DND-41 (cell line): Measurements from ENCODE around the gene CENPN.

ENCODE experiments used
- ATAC-seq: fragments of 200-7000 bp; cut with Tn5 transposase; 3 replicates; pipeline ENCODE4 v1.9.1; 2021; ENCODE audit warnings: low read depth; ENCODE audit not compliant: insufficient read depth
- DNase-seq: peaks from one replicate; pipeline ENCODE4 v3.0.0-alpha.2; 2020
- H2AFZ ChIP-seq: 2 replicates; pipeline ENCODE4 v1.6.0; 2012; ENCODE audit warnings: low read depth, low read length
- H3K27ac ChIP-seq: 2 replicates; pipeline ENCODE4 v1.5.1; 2012; ENCODE audit warnings: low read length, inconsistent platforms
- H3K27me3 ChIP-seq: fragments of 200-600 bp; sonication (generic); 2 replicates; pipeline ENCODE4 v1.6.0; 2012; ENCODE audit warnings: low read length, mild to moderate bottlenecking, inconsistent platforms; ENCODE audit not compliant: insufficient read depth, poor library complexity
- H3K36me3 ChIP-seq: 2 replicates; pipeline ENCODE4 v1.5.1; 2012; ENCODE audit warnings: low read length, inconsistent platforms; ENCODE audit not compliant: insufficient read depth
- H3K4me1 ChIP-seq: 2 replicates; pipeline ENCODE4 v1.5.1; 2012; ENCODE audit warnings: mild to moderate bottlenecking, low read length; ENCODE audit not compliant: insufficient read depth
- H3K4me2 ChIP-seq: 2 replicates; pipeline ENCODE4 v1.6.0; 2012; ENCODE audit warnings: mild to moderate bottlenecking, moderate library complexity, low read length, inconsistent platforms; ENCODE audit not compliant: insufficient read depth
- H3K4me3 ChIP-seq, 2 experiments: fragments of 200-600 bp in 1 of 2; shearing (Covaris generic) in 1 of 2; 2 replicates each; pipeline ENCODE4 v1.5.1; 2012 to 2016; ENCODE audit warnings: inconsistent platforms in 2 of 2, low read length in 2 of 2, mild to moderate bottlenecking in 2 of 2, low read depth in 1 of 2, moderate library complexity in 1 of 2
- H3K79me2 ChIP-seq: 2 replicates; pipeline ENCODE4 v1.6.0; 2012; ENCODE audit warnings: low read length, inconsistent platforms; ENCODE audit not compliant: insufficient read depth
- H3K9ac ChIP-seq: 2 replicates; pipeline ENCODE4 v1.6.0; 2012; ENCODE audit warnings: low read depth, mild to moderate bottlenecking, inconsistent platforms, low read length, moderate library complexity
- H3K9me3 ChIP-seq: 2 replicates; pipeline ENCODE4 v1.5.1; 2012; ENCODE audit warnings: low read length, moderate library complexity, mild to moderate bottlenecking, inconsistent platforms; ENCODE audit not compliant: insufficient read depth, severe bottlenecking
- H4K20me1 ChIP-seq: 2 replicates; pipeline ENCODE4 v1.6.0; 2012; ENCODE audit warnings: low read length; ENCODE audit not compliant: insufficient read depth
- CTCF ChIP-seq: IDR thresholded peaks from 2 replicates; pipeline ENCODE4 v1.5.1; 2012; ENCODE audit warnings: borderline replicate concordance, low read length, moderate library complexity, mild to moderate bottlenecking; ENCODE audit not compliant: poor library complexity, severe bottlenecking; ENCODE audit errors: extremely low read depth
- EZH2 ChIP-seq: IDR thresholded peaks from 3 replicates; pipeline ENCODE4 v1.6.1; 2012; ENCODE audit warnings: borderline replicate concordance, low read depth, mild to moderate bottlenecking, moderate library complexity, low read length, inconsistent platforms; ENCODE audit not compliant: severe bottlenecking

The CENPN gene

GRCh38 chr16:80971819-80972218, 35.2 kb upstream of the CENPN start:
- no peaks in the 10 kb centered on the region for H3K4me1 ChIP-seq
- no peaks in the 10 kb centered on the region for H3K27me3 ChIP-seq
- no peak for TF ChIP-seq CTCF
- no peak for TF ChIP-seq EZH2
- no peaks in the 10 kb centered on the region for H3K9me3 ChIP-seq
- H3K36me3 ChIP-seq: peaks cover 54% of the 10 kb centered on the region
- no peak overlapping the region for H2AFZ ChIP-seq
- ATAC-seq (0 out of 3 replicates have a peak, but pooled peaks have one; percentile 31), DNase-seq (no peak)
- H3K79me2 ChIP-seq: no peaks in the 10 kb centered on the region
- no peak overlapping the region for H3K4me2 ChIP-seq
- H4K20me1 ChIP-seq: peaks cover 6% of the 10 kb centered on the region; the same call in 1 of the 2 replicates
- H3K27ac ChIP-seq: no peak overlapping the region
- no peak overlapping the region for H3K4me3 ChIP-seq
- no peak overlapping the region for H3K9ac ChIP-seq

- ATAC-seq (no peak), DNase-seq (no peak)
- Histone ChIP-seq H3K27ac (no peak overlapping the region), H3K9ac (no peak overlapping the region), H4K20me1 (peaks cover 6% of the 10 kb centered on the region), H3K4me2 (no peak overlapping the region), H3K9me3 (no peaks in the 10 kb centered on the region), H3K4me3 (no peak overlapping the region), H3K27me3 (no peaks in the 10 kb centered on the region), H3K36me3 (peaks cover 60% of the 10 kb centered on the region), H3K4me1 (no peaks in the 10 kb centered on the region), H3K79me2 (peaks cover 2% of the 10 kb centered on the region; the same call in 1 of the 2 replicates), H2AFZ (no peak overlapping the region)
- no peak for TF ChIP-seq EZH2
- TF ChIP-seq CTCF: no peak
Measured at GRCh38 chr16:80972611-80973010, 34.4 kb upstream of the CENPN start.

- peaks cover 71% of the 10 kb centered on the region for H3K36me3 ChIP-seq
- H3K27ac ChIP-seq: no peak overlapping the region
- H3K27me3 ChIP-seq: no peaks in the 10 kb centered on the region
- TF ChIP-seq CTCF: no peak
- TF ChIP-seq EZH2: no peak
- H3K4me3 ChIP-seq: no peak overlapping the region
- H4K20me1 ChIP-seq: peaks cover 6% of the 10 kb centered on the region
- H3K9ac ChIP-seq: no peak overlapping the region
- no peaks in the 10 kb centered on the region for H3K4me1 ChIP-seq
- no peak overlapping the region for H2AFZ ChIP-seq
- DNase-seq: no peak
- H3K9me3 ChIP-seq: no peaks in the 10 kb centered on the region
- H3K4me2 ChIP-seq: no peak overlapping the region
- peaks cover 2% of the 10 kb centered on the region; the same call in 1 of the 2 replicates for H3K79me2 ChIP-seq
- ATAC-seq: no peak
Measured at GRCh38 chr16:80973991-80974390, 33.0 kb upstream of the CENPN start.
